Dermis microvascular lymphatic vessel endothelial cell (primary cell): ENCODE results near the gene SELENOO. TPM values are rescaled to one million over a fixed set of nuclear protein-coding genes. Genes with fewer than 3 reads are reported as not detected.

Experiments used
- DNase-seq, 2 donors: peaks; one replicate each; pipeline versions ENCODE4 v3.0.0 to v3.0.0-alpha.2; 2010; ENCODE audit warnings: low read depth in 2 of 2
- total RNA-seq: library from RNA; depleted of rRNA; stranded (reverse); fragments of >200 nt; gene quantifications from 2 replicates; pipeline ENCODE4 v1.2.1, GENCODE V29; 2014

Gene SELENOO
- total RNA-seq, 1 donor from 2014 or later: 15.8 TPM

- no peak for DNase-seq
Observed at GRCh38 chr22:50184004-50184901, 16.6 kb upstream of the SELENOO start.

- DNase-seq: no peak
Observed at GRCh38 chr22:50184902-50185374, 15.9 kb upstream of the SELENOO start.

GRCh38 chr22:50185375-50186087, 15.3 kb upstream of the SELENOO start, which contains the start of gene TRABD:
Gene TRABD, plus strand, starts transcription at chr22:50185913. Its CDS starts 7,148 bp downstream, at chr22:50193061.
- DNase-seq: peak; percentile 65 to 91

- DNase-seq: no peak
Observed at GRCh38 chr22:50186181-50186714, 14.6 kb upstream of the SELENOO start.

GRCh38 chr22:50186761-50187523, 13.9 kb upstream of the SELENOO start:
- no peak for DNase-seq

- DNase-seq: no peak
Observed at GRCh38 chr22:50188356-50188755, 12.5 kb upstream of the SELENOO start.

GRCh38 chr22:50189184-50189848, 11.5 kb upstream of the SELENOO start:
- no peak for DNase-seq

- no peak for DNase-seq
Observed at GRCh38 chr22:50189849-50190181, 11.0 kb upstream of the SELENOO start.

- peak in 1 of 2 donors; percentile 70 for DNase-seq
Observed at GRCh38 chr22:50190182-50190940, 10.4 kb upstream of the SELENOO start.

- no peak for DNase-seq
Observed at GRCh38 chr22:50190941-50191741, 9.7 kb upstream of the SELENOO start.

GRCh38 chr22:50192436-50193204, 8.2 kb upstream of the SELENOO start:
- DNase-seq: no peak

GRCh38 chr22:50193621-50194020, 7.2 kb upstream of the SELENOO start:
- no peak for DNase-seq

GRCh38 chr22:50194037-50194805, 6.6 kb upstream of the SELENOO start:
- no peak for DNase-seq

- DNase-seq: no peak
Observed at GRCh38 chr22:50196256-50196655, 4.6 kb upstream of the SELENOO start.

GRCh38 chr22:50197000-50197800, 3.6 kb upstream of the SELENOO start:
- no peak for DNase-seq

GRCh38 chr22:50197856-50198623, 2.8 kb upstream of the SELENOO start:
- DNase-seq: no peak
